ENCODE measurements around the gene HMX1. TPM values are rescaled to one million over a fixed set of nuclear protein-coding genes. Genes with fewer than 3 reads are reported as not detected.

Gene HMX1
- total RNA-seq, 2 donors from 2014 or later, result not detected

- no peak overlapping the region for H3K27ac ChIP-seq
- no peak for DNase-seq (ENCODE audit: low spot score)
- no peak overlapping the region for H3K4me3 ChIP-seq
- H3K9me3 ChIP-seq, result peaks cover 0 to 12% of the 10 kb centered on the region in 2 donors
- no peaks in the 10 kb centered on the region for H3K4me1 ChIP-seq
- no peaks in the 10 kb centered on the region for H3K27me3 ChIP-seq
- TF ChIP-seq CTCF (IDR thresholded peaks at IDR 0.05), result no peak
- no peaks in the 10 kb centered on the region for H3K36me3 ChIP-seq
Observed at GRCh38 chr4:8847764-8848163, 23.9 kb downstream of the HMX1 start.

- Histone ChIP-seq H3K27ac (no peak overlapping the region), H3K4me1 (no peaks in the 10 kb centered on the region), H3K27me3 (no peaks in the 10 kb centered on the region), H3K4me3 (no peak overlapping the region), H3K9me3 (peaks cover 0 to 8% of the 10 kb centered on the region in 2 donors), H3K36me3 (no peaks in the 10 kb centered on the region)
- no peak for TF ChIP-seq CTCF (IDR thresholded peaks at IDR 0.05)
- no peak for DNase-seq (ENCODE audit: low spot score)
Observed at GRCh38 chr4:8847331-8847730, 24.3 kb downstream of the HMX1 start.

- no peak for TF ChIP-seq CTCF (IDR thresholded peaks at IDR 0.05)
- no peak for DNase-seq (ENCODE audit: low spot score)
- no peaks in the 10 kb centered on the region for H3K27me3 ChIP-seq
Observed at GRCh38 chr4:8846826-8847225, 24.8 kb downstream of the HMX1 start.

GRCh38 chr4:8846046-8846720 lies 25.5 kb downstream of the HMX1 start:
- Histone ChIP-seq H3K27me3 (no peaks in the 10 kb centered on the region), H3K36me3 (no peaks in the 10 kb centered on the region), H3K4me3 (no peak overlapping the region), H3K9me3 (peaks cover 0 to 7% of the 10 kb centered on the region in 2 donors), H3K27ac (no peak overlapping the region), H3K4me1 (no peaks in the 10 kb centered on the region)
- DNase-seq (ENCODE audit: low spot score), result no peak
- no peak for TF ChIP-seq CTCF (IDR thresholded peaks at IDR 0.05)

More at GRCh38 chr4:8846826-8847225, 24.8 kb downstream of the HMX1 start:
- Histone ChIP-seq H3K36me3 (no peaks in the 10 kb centered on the region), H3K4me1 (no peaks in the 10 kb centered on the region), H3K4me3 (no peak overlapping the region), H3K9me3 (peaks cover 0 to 7% of the 10 kb centered on the region in 2 donors), H3K27ac (no peak overlapping the region)

DNA sequence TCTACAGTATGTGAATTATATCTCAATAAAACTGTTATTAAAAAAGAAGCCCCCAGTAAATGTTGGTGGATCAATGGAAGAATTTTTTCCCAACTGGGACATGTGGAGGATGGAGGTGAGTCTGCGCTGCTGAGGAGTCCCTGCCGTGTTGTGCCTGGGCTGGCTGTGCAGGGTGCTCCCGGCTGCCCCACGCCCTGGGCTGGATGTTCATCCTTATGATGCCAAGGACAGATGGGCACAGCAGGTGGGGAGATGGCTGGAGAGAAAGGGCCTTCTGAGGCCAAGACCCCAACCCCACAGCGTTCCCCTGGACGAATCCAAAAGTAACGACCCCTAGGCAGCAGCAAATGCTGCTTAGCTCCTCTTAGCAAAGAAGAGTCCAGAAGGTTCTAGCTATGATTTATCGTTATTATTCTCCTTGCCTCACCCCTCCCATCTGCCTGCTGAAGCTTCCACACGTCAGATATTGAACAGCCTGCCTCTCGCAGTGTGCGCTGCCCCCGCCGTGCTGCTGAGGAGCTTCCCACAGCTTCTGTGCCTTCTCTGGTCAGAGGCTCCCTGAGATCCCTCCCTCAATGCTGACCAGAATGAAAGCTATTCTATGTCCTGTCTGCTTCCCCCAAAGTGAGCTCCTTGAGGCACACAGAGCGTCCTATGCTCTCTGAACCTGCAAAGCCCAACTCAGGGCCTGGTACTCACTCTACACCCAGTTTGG lies 26.5 kb downstream of the HMX1 start:
- Histone ChIP-seq H3K36me3 (no peaks in the 10 kb centered on the region), H3K27me3 (no peaks in the 10 kb centered on the region), H3K4me3 (no peak overlapping the region), H3K4me1 (no peaks in the 10 kb centered on the region), H3K9me3 (peaks cover 0 to 7% of the 10 kb centered on the region in 2 donors), H3K27ac (no peak overlapping the region)
- no peak for DNase-seq (ENCODE audit: low spot score)
- TF ChIP-seq CTCF (IDR thresholded peaks at IDR 0.05), result no peak

All from right atrium auricular region (tissue), 2 donors.